ENCODE results near the gene DNAJA4. TPM values are rescaled to one million over a fixed set of nuclear protein-coding genes. Genes with fewer than 3 reads are reported as not detected.

The DNAJA4 gene
- total and polyA plus RNA-seq, 2 experiments from 2014 or later, result 5.0 to 12.5 TPM

GRCh38 chr15:78257681-78258080 lies 6.7 kb upstream of the DNAJA4 start:
- H3K36me3 ChIP-seq (ENCODE audit: insufficient read depth), result no peaks in the 10 kb centered on the region
- Mint-ChIP-seq H3K4me3 (no peak overlapping the region), H3K27ac (no peak overlapping the region), H3K9me3 (no peaks in the 10 kb centered on the region), H3K36me3 (ENCODE audit: low read depth) (no peaks in the 10 kb centered on the region), H3K27me3 (ENCODE audit: insufficient read depth, low read depth, poor library complexity) (peaks cover 2% of the 10 kb centered on the region), H3K4me1 (peaks cover 3% of the 10 kb centered on the region; the same call in 1 of the 3 replicates)
- TF ChIP-seq STAT1 (IDR thresholded peaks at IDR 0.05; ENCODE audit: unreplicated experiment), result no peak
- no peak for TF ChIP-seq NANOG (IDR thresholded peaks at IDR 0.05; ENCODE audit: borderline replicate concordance)
- TF ChIP-seq EZH2phosphoT487 (IDR thresholded peaks at IDR 0.05; ENCODE audit: unreplicated experiment), result no peak
- TF ChIP-seq CREB1 (CRISPR knock-in tag; IDR thresholded peaks at IDR 0.05; ENCODE audit: low read depth), result no peak
- TF ChIP-seq JUNB (IDR thresholded peaks at IDR 0.05; ENCODE audit: unreplicated experiment), result no peak
- TF ChIP-seq, protein P1, sequence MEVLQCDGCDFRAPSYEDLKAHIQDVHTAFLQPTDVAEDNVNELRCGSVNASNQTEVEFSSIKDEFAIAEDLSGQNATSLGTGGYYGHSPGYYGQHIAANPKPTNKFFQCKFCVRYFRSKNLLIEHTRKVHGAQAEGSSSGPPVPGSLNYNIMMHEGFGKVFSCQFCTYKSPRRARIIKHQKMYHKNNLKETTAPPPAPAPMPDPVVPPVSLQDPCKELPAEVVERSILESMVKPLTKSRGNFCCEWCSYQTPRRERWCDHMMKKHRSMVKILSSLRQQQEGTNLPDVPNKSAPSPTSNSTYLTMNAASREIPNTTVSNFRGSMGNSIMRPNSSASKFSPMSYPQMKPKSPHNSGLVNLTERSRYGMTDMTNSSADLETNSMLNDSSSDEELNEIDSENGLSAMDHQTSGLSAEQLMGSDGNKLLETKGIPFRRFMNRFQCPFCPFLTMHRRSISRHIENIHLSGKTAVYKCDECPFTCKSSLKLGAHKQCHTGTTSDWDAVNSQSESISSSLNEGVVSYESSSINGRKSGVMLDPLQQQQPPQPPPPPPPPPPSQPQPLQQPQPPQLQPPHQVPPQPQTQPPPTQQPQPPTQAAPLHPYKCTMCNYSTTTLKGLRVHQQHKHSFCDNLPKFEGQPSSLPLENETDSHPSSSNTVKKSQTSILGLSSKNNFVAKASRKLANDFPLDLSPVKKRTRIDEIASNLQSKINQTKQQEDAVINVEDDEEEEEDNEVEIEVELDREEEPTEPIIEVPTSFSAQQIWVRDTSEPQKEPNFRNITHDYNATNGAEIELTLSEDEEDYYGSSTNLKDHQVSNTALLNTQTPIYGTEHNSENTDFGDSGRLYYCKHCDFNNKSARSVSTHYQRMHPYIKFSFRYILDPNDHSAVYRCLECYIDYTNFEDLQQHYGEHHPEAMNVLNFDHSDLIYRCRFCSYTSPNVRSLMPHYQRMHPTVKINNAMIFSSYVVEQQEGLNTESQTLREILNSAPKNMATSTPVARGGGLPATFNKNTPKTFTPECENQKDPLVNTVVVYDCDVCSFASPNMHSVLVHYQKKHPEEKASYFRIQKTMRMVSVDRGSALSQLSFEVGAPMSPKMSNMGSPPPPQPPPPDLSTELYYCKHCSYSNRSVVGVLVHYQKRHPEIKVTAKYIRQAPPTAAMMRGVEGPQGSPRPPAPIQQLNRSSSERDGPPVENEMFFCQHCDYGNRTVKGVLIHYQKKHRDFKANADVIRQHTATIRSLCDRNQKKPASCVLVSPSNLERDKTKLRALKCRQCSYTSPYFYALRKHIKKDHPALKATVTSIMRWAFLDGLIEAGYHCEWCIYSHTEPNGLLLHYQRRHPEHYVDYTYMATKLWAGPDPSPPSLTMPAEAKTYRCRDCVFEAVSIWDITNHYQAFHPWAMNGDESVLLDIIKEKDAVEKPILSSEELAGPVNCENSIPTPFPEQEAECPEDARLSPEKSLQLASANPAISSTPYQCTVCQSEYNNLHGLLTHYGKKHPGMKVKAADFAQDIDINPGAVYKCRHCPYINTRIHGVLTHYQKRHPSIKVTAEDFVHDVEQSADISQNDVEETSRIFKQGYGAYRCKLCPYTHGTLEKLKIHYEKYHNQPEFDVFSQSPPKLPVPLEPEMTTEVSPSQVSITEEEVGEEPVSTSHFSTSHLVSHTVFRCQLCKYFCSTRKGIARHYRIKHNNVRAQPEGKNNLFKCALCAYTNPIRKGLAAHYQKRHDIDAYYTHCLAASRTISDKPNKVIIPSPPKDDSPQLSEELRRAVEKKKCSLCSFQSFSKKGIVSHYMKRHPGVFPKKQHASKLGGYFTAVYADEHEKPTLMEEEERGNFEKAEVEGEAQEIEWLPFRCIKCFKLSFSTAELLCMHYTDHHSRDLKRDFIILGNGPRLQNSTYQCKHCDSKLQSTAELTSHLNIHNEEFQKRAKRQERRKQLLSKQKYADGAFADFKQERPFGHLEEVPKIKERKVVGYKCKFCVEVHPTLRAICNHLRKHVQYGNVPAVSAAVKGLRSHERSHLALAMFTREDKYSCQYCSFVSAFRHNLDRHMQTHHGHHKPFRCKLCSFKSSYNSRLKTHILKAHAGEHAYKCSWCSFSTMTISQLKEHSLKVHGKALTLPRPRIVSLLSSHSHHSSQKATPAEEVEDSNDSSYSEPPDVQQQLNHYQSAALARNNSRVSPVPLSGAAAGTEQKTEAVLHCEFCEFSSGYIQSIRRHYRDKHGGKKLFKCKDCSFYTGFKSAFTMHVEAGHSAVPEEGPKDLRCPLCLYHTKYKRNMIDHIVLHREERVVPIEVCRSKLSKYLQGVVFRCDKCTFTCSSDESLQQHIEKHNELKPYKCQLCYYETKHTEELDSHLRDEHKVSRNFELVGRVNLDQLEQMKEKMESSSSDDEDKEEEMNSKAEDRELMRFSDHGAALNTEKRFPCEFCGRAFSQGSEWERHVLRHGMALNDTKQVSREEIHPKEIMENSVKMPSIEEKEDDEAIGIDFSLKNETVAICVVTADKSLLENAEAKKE (CRISPR knock-in tag; IDR thresholded peaks at IDR 0.05), result no peak
- TF ChIP-seq, protein P2, sequence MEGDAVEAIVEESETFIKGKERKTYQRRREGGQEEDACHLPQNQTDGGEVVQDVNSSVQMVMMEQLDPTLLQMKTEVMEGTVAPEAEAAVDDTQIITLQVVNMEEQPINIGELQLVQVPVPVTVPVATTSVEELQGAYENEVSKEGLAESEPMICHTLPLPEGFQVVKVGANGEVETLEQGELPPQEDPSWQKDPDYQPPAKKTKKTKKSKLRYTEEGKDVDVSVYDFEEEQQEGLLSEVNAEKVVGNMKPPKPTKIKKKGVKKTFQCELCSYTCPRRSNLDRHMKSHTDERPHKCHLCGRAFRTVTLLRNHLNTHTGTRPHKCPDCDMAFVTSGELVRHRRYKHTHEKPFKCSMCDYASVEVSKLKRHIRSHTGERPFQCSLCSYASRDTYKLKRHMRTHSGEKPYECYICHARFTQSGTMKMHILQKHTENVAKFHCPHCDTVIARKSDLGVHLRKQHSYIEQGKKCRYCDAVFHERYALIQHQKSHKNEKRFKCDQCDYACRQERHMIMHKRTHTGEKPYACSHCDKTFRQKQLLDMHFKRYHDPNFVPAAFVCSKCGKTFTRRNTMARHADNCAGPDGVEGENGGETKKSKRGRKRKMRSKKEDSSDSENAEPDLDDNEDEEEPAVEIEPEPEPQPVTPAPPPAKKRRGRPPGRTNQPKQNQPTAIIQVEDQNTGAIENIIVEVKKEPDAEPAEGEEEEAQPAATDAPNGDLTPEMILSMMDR (conservative IDR thresholded peaks at IDR 0.05; ENCODE audit: low read depth in 2 of 2), result no peak
- TF ChIP-seq POLR2AphosphoS5 (IDR thresholded peaks at IDR 0.05; ENCODE audit: low read depth), result no peak
- TF ChIP-seq ZNF114 (CRISPR knock-in tag; IDR thresholded peaks at IDR 0.05), result no peak
- no peak for TF ChIP-seq EZH2 (IDR thresholded peaks at IDR 0.05; ENCODE audit: low read depth, unreplicated experiment)
- DNase-seq (ENCODE audit: low spot score) (no peak), ATAC-seq (no peak)
- H3F3A ChIP-seq (replicated peaks; ENCODE audit: low read depth), result no peaks in the 10 kb centered on the region
- H3K27me3 ChIP-seq (ENCODE audit: insufficient read depth), result 0 out of 2 replicates have a peak, but pooled peaks cover 2% of the 10 kb centered on the region
- no peak overlapping the region for H3K27ac ChIP-seq (ENCODE audit: low read depth)
- H2AFZ ChIP-seq, result no peak overlapping the region
- H4K20me1 ChIP-seq (replicated peaks; ENCODE audit: insufficient read depth), result no peaks in the 10 kb centered on the region
- no peaks in the 10 kb centered on the region for H3K4me1 ChIP-seq (ENCODE audit: insufficient read depth)
- no peak overlapping the region for H3K4me2 ChIP-seq
- H3K79me2 ChIP-seq (replicated peaks; ENCODE audit: insufficient read depth), result no peaks in the 10 kb centered on the region
- no peaks in the 10 kb centered on the region; the same call in 1 of the 2 replicates for H3K9me2 ChIP-seq (ENCODE audit: insufficient read depth)
- no peak overlapping the region for H3K4me3 ChIP-seq
